ENCODE data around the gene PGM5. TPM values are rescaled to one million over a fixed set of nuclear protein-coding genes. Genes with fewer than 3 reads are reported as not detected.

PGM5 gene
- total RNA-seq, 3 donors from 2014 or later (not counting 1 experiment from before 2014, with no cell fraction given) = 0.43 to 1.8 TPM; not detected in 1

DNA sequence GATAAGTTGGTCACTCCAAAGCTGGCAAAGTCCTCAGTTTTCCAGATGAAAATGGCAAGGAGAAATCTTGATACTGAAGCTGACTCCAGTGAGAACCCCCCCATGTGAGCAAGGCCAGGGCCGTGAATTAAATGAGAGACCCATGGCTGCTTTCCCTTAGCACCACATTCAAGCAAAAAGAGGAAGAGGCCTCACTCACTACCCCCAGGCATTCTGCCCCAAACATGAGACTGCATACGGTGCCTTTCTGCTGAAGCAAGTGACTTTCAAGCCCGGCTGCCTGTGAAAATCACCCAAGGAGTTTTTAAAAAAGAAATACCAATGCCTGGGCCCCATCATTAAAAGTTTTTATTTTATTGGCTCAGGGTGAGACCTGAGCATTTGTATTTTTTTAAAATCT, 117.4 kb downstream of the PGM5 start:
- intact Hi-C loops (cut with micrococcal nuclease) = no loop called here
- no peak overlapping the region for H3K27ac ChIP-seq (ENCODE audit: low read length)
- H3K4me3 Mint-ChIP-seq = no peak overlapping the region
- TF ChIP-seq, protein P1, sequence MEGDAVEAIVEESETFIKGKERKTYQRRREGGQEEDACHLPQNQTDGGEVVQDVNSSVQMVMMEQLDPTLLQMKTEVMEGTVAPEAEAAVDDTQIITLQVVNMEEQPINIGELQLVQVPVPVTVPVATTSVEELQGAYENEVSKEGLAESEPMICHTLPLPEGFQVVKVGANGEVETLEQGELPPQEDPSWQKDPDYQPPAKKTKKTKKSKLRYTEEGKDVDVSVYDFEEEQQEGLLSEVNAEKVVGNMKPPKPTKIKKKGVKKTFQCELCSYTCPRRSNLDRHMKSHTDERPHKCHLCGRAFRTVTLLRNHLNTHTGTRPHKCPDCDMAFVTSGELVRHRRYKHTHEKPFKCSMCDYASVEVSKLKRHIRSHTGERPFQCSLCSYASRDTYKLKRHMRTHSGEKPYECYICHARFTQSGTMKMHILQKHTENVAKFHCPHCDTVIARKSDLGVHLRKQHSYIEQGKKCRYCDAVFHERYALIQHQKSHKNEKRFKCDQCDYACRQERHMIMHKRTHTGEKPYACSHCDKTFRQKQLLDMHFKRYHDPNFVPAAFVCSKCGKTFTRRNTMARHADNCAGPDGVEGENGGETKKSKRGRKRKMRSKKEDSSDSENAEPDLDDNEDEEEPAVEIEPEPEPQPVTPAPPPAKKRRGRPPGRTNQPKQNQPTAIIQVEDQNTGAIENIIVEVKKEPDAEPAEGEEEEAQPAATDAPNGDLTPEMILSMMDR (IDR thresholded peaks at IDR 0.05) = no peak
- no peaks in the 10 kb centered on the region for H3K36me3 Mint-ChIP-seq
- no peak overlapping the region for H3K4me3 ChIP-seq (ENCODE audit: low read length)
- peaks cover 0 to 2% of the 10 kb centered on the region in 2 donors for H3K9me3 Mint-ChIP-seq
- no peaks in the 10 kb centered on the region for H3K36me3 ChIP-seq (ENCODE audit: control insufficient read depth, insufficient read depth, low read length)
- H3K4me1 Mint-ChIP-seq = no peaks in the 10 kb centered on the region
- H3K27me3 ChIP-seq (ENCODE audit: control insufficient read depth, insufficient read depth, low read length) = no peaks in the 10 kb centered on the region
- no peak for ATAC-seq
- H3K27ac Mint-ChIP-seq = no peak overlapping the region
- H3K9me3 ChIP-seq (ENCODE audit: control insufficient read depth, insufficient read depth, low read length) = no peaks in the 10 kb centered on the region
- peaks cover 9 to 31% of the 10 kb centered on the region in 2 donors for H3K27me3 Mint-ChIP-seq (ENCODE audit: low read depth in 2 of 2)
- H3K4me1 ChIP-seq (ENCODE audit: control insufficient read depth, insufficient read depth, low read length) = no peaks in the 10 kb centered on the region
- 24% methylated on average over 3 of the region's 3 CpGs for WGBS (ENCODE audit: insufficient coverage)
- DNase-seq = no peak

DNA sequence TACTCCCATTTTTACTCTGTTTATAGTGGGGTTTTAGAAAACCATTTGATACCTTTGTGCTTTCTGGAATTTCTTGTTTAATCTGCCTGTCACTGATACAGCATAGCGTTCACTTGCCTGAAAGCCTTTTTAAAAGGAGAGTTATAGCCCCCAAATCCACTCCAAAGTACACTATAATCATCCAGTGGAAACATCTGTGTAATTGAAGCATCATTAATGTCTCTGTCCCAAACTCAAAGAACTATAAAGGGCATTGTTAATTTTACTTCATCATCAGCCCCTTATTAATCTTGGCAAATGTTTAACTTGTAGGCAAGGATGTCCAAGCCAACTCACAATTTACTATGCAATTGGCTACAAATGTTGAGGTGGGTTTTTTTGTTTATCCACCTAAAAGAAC, 120.0 kb downstream of the PGM5 start:
- Mint-ChIP-seq H3K4me3 (no peak overlapping the region), H3K4me1 (no peaks in the 10 kb centered on the region), H3K27me3 (ENCODE audit: low read depth in 2 of 2) (peaks cover 6 to 29% of the 10 kb centered on the region in 2 donors), H3K27ac (no peak overlapping the region), H3K9me3 (no peaks in the 10 kb centered on the region), H3K36me3 (no peaks in the 10 kb centered on the region)
- ATAC-seq (no peak), DNase-seq (no peak)
- TF ChIP-seq, protein P1 (IDR thresholded peaks at IDR 0.05) = no peak
- intact Hi-C loops (cut with micrococcal nuclease) = no loop called here
- Histone ChIP-seq H3K4me3 (ENCODE audit: low read length) (no peak overlapping the region), H3K27ac (ENCODE audit: low read length) (no peak overlapping the region), H3K36me3 (ENCODE audit: control insufficient read depth, insufficient read depth, low read length) (no peaks in the 10 kb centered on the region), H3K27me3 (ENCODE audit: control insufficient read depth, insufficient read depth, low read length) (no peaks in the 10 kb centered on the region), H3K9me3 (ENCODE audit: control insufficient read depth, insufficient read depth, low read length) (no peaks in the 10 kb centered on the region), H3K4me1 (ENCODE audit: control insufficient read depth, insufficient read depth, low read length) (no peaks in the 10 kb centered on the region)
- WGBS (ENCODE audit: insufficient coverage) = 75% methylated on average over 1 of the region's 1 CpG

DNA sequence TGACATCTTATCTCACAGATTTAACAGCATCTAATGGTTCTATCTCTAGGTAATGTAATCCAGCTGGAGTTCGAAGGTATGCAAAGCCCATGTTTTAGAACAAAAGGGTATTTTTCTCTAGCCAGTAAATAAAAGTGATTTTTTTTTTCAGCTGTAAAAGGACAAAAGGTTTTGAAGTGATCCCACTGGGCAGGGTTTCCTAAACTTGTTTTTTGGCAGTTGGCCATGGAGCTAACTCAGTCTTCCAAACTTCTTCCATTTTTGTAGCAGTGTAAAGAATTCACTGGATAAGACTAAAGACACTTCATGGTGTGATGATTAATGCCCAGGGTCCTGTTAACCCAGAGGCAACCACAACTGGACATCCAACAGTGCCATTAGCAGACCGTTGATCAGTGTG, 120.4 kb downstream of the PGM5 start:
- WGBS (ENCODE audit: insufficient coverage) = 100% methylated on average over 2 of the region's 2 CpGs
- Mint-ChIP-seq H3K27me3 (ENCODE audit: low read depth in 2 of 2) (peaks cover 6 to 29% of the 10 kb centered on the region in 2 donors), H3K36me3 (no peaks in the 10 kb centered on the region), H3K9me3 (no peaks in the 10 kb centered on the region), H3K4me1 (no peaks in the 10 kb centered on the region), H3K27ac (no peak overlapping the region), H3K4me3 (no peak overlapping the region)
- Histone ChIP-seq H3K4me3 (ENCODE audit: low read length) (no peak overlapping the region), H3K27ac (ENCODE audit: low read length) (no peak overlapping the region), H3K9me3 (ENCODE audit: control insufficient read depth, insufficient read depth, low read length) (no peaks in the 10 kb centered on the region), H3K4me1 (ENCODE audit: control insufficient read depth, insufficient read depth, low read length) (no peaks in the 10 kb centered on the region), H3K36me3 (ENCODE audit: control insufficient read depth, insufficient read depth, low read length) (no peaks in the 10 kb centered on the region), H3K27me3 (ENCODE audit: control insufficient read depth, insufficient read depth, low read length) (no peaks in the 10 kb centered on the region)
- TF ChIP-seq, protein P1 (IDR thresholded peaks at IDR 0.05) = no peak
- ATAC-seq = no peak
- intact Hi-C loops (cut with micrococcal nuclease) = no loop called here
- DNase-seq = no peak

DNA sequence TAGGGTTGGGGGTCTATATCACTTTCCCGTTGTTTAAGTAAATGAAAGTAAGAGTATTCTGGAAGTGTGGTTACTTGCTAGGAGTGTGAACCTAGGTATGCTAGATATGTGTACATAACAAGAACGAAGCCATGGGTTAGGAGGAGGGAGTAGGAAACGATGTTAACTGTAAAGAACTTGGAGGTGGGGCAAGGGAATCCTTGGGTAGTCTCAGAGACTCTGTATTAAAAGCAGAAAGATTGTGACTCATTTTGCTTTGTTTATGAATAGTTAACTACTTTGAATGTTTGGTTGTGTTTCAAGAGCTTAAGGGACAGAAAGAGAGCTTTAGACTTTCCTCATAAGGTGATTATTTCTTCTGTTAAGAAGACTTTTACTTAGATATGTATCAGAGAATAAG, 124.4 kb downstream of the PGM5 start:
- DNase-seq = no peak
- ATAC-seq = no peak
- Histone ChIP-seq H3K27ac (ENCODE audit: low read length) (no peak overlapping the region), H3K27me3 (ENCODE audit: control insufficient read depth, insufficient read depth, low read length) (no peaks in the 10 kb centered on the region), H3K4me1 (ENCODE audit: control insufficient read depth, insufficient read depth, low read length) (no peaks in the 10 kb centered on the region), H3K9me3 (ENCODE audit: control insufficient read depth, insufficient read depth, low read length) (no peaks in the 10 kb centered on the region), H3K36me3 (ENCODE audit: control insufficient read depth, insufficient read depth, low read length) (no peaks in the 10 kb centered on the region), H3K4me3 (ENCODE audit: low read length) (no peak overlapping the region)
- Mint-ChIP-seq H3K27ac (no peak overlapping the region), H3K9me3 (peaks cover 2 to 5% of the 10 kb centered on the region in 2 donors), H3K27me3 (ENCODE audit: low read depth in 2 of 2) (peaks cover 7 to 31% of the 10 kb centered on the region in 2 donors), H3K4me1 (no peaks in the 10 kb centered on the region), H3K36me3 (no peaks in the 10 kb centered on the region), H3K4me3 (no peak overlapping the region)
- WGBS (ENCODE audit: insufficient coverage) = 68% methylated on average over 3 of the region's 3 CpGs
- intact Hi-C loops (cut with micrococcal nuclease) = no loop called here
- TF ChIP-seq, protein P1 (IDR thresholded peaks at IDR 0.05) = no peak
